T-cell (primary cell): ENCODE data around the gene ALG12. TPM values are rescaled to one million over a fixed set of nuclear protein-coding genes. Genes with fewer than 3 reads are reported as not detected.

Experiments used
- ATAC-seq, 4 experiments: fragments of 200-7000 bp in 3 of 4; fragments of 150-1000 bp in 1 of 4; cut with Tn5 transposase; replicated peaks in 1 of 4; 1 replicate in 3 of 4; 2 replicates in 1 of 4; pipeline ENCODE4 v1.10.0; 2021; ENCODE audit warnings: moderate library complexity in 3 of 4, mild to moderate bottlenecking in 2 of 4, moderate number of reproducible peaks in 1 of 4
- CTCF ChIA-PET, 2 donors: fragments of 300-600 bp; sonication (Branson Sonifier 250); formaldehyde crosslinking; loops; one replicate each; lab custom pipeline; 2022; ENCODE audit warnings: antibody characterized with exemption in 2 of 2; lab: Charles Lee
- POLR2A ChIA-PET, 2 donors: fragments of 300-600 bp; sonication (Branson Sonifier 250); formaldehyde crosslinking; loops; one replicate each; lab custom pipeline; 2022; ENCODE audit warnings: antibody characterized with exemption in 2 of 2; lab: Charles Lee
- DNase-seq, 35 experiments: peaks; one replicate each; pipeline versions ENCODE4 v3.0.0 to v3.0.0-alpha.2; 2013 to 2023
- H3K27ac ChIP-seq: one replicate; pipeline ENCODE4 v1.5.1; 2013; ENCODE audit warnings: low read length
- H3K27me3 ChIP-seq, 2 experiments: replicated peaks in 1 of 2; 1 replicate in 1 of 2; 2 replicates in 1 of 2; pipeline versions ENCODE4 v1.6.1 to v1.7.0; 2013; ENCODE audit warnings: low read length in 1 of 2, mixed read lengths in 1 of 2; ENCODE audit not compliant: control insufficient read depth in 2 of 2, insufficient read depth in 2 of 2; ENCODE audit errors: extremely low read depth in 1 of 2
- H3K36me3 ChIP-seq, 2 donors: 1 replicate in 1 of 2; 2 replicates in 1 of 2; pipeline versions ENCODE4 v1.6.1 to v1.7.0; 2013; ENCODE audit warnings: low read length in 1 of 2; ENCODE audit not compliant: control insufficient read depth in 2 of 2, insufficient read depth in 1 of 2; ENCODE audit errors: extremely low read depth in 1 of 2
- H3K4me1 ChIP-seq, 2 experiments: 1 replicate in 1 of 2; 2 replicates in 1 of 2; pipeline versions ENCODE4 v1.6.1 to v1.7.0; 2013; ENCODE audit warnings: low read length in 2 of 2, mixed read lengths in 1 of 2; ENCODE audit not compliant: insufficient read depth in 2 of 2, control insufficient read depth in 1 of 2; ENCODE audit errors: extremely low read depth in 1 of 2
- H3K4me3 ChIP-seq, 2 donors: 1 replicate in 1 of 2; 2 replicates in 1 of 2; pipeline versions ENCODE4 v1.5.1 to v1.7.0; 2013; ENCODE audit warnings: mild to moderate bottlenecking in 2 of 2, low read length in 1 of 2, moderate library complexity in 1 of 2; ENCODE audit not compliant: control insufficient read depth in 1 of 2; ENCODE audit errors: extremely low read depth in 1 of 2
- H3K9me3 ChIP-seq: 2 replicates; pipeline ENCODE4 v1.7.0; 2013
- H3K27ac Mint-ChIP-seq, 2 donors: one replicate each; pipeline ENCODE4 v1.8.0; 2020 to 2021; ENCODE audit warnings: mild to moderate bottlenecking in 2 of 2, mixed read lengths in 2 of 2
- H3K27me3 Mint-ChIP-seq, 2 donors: one replicate each; pipeline ENCODE4 v1.8.0; 2021 to 2022; ENCODE audit warnings: mixed read lengths in 2 of 2
- H3K36me3 Mint-ChIP-seq: one replicate; pipeline ENCODE4 v1.8.0; 2021; ENCODE audit warnings: mixed read lengths
- H3K4me1 Mint-ChIP-seq, 3 donors: one replicate each; pipeline ENCODE4 v1.8.0; 2020 to 2022; ENCODE audit warnings: mixed read lengths in 3 of 3, mild to moderate bottlenecking in 1 of 3
- H3K4me3 Mint-ChIP-seq, 3 donors: one replicate each; pipeline ENCODE4 v1.8.0; 2020 to 2022; ENCODE audit warnings: mild to moderate bottlenecking in 3 of 3, mixed read lengths in 3 of 3, moderate library complexity in 3 of 3
- H3K9me3 Mint-ChIP-seq, 3 donors: one replicate each; pipeline ENCODE4 v1.8.0; 2020 to 2022; ENCODE audit warnings: mixed read lengths in 3 of 3
- WGBS: methylation state at CpG from one replicate; pipeline ENCODE4 v1.1.5; 2013; ENCODE audit warnings: missing lambda C conversion rate; ENCODE audit not compliant: insufficient coverage; 5-methylcytosine and 5-hydroxymethylcytosine counted together
- total RNA-seq, 35 experiments: library from RNA in 6 of 35; stranded (reverse) in 6 of 35; fragments of 120-200 nt in 1 of 35; gene quantifications; one replicate each; pipeline versions ENCODE4 v1.2.1 to v1.2.4 and lab custom pipeline; 2013 to 2026

ALG12 gene
- total RNA-seq, 5 donors from 2014 or later (not counting 1 experiment from before 2014, with no cell fraction given) = 15.7 to 22.1 (median 15.9) TPM

DNA sequence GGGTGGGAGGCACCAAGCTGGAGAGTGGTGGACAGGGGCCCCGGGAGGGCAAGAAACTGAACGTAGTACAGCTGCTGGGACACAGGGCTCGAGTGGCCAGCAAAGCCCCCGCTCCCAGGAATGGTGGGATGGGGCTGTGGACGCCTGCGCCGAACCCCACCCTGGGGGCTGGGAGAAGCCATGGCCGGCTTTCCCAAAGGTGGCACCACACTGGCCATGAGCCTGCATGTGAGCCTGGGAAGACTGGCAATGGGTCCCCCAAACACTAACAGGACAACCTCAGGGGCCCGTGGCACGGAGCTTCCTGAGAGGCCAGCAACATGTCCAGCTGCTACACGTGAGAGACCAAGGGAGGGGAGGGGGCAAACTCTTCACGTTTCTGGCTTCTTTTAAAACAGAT lies 4.0 kb downstream of the ALG12 start:
- H3K4me1 ChIP-seq = peaks cover 10 to 29% of the 10 kb centered on the region in 2 experiments
- no peaks in the 10 kb centered on the region for H3K27me3 ChIP-seq
- Mint-ChIP-seq H3K9me3 (no peaks in the 10 kb centered on the region), H3K4me3 (no peak overlapping the region), H3K27me3 (no peaks in the 10 kb centered on the region), H3K27ac (no peak overlapping the region), H3K4me1 (peaks cover 6 to 23% (median 13%) of the 10 kb centered on the region in 3 donors), H3K36me3 (peaks cover 15% of the 10 kb centered on the region)
- no peak overlapping the region for H3K4me3 ChIP-seq
- peaks cover 18 to 24% of the 10 kb centered on the region in 2 donors for H3K36me3 ChIP-seq
- DNase-seq (no peak), ATAC-seq (no peak)
- WGBS = 92% methylated on average over 7 of the region's 12 CpGs
- H3K27ac ChIP-seq = no peak overlapping the region
- H3K9me3 ChIP-seq = no peaks in the 10 kb centered on the region
- ChIA-PET CTCF (no interaction called here), POLR2A (interaction anchor here (0.5 to 0.6 kb wide), 2 partner anchors 45 to 108 kb away, joined by 3 to 8 read pairs; no protein-coding TSS in a partner anchor)

DNA sequence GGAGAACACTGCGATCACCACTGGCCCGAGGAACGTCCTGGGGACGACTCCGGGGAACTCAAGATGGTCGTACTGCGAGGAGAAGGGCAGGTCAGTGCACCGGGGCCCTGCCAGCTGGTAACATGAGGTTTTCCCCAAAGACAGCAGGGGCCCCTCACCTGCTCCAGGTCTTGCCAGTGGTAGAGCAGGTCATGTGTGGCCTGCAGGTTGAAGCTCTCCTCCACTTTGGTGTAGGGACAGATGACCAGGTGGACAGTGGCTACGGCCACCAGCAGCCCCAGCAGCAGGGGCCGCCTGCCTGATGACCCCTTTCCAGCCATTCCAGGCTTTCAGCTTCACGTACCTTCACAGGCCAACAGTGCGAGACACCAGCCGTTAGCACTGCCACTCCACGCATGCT lies 4.8 kb downstream of the ALG12 start:
- H3K4me1 ChIP-seq = peaks cover 4 to 23% of the 10 kb centered on the region in 2 experiments
- H3K36me3 Mint-ChIP-seq = peaks cover 15% of the 10 kb centered on the region
- no peaks in the 10 kb centered on the region for H3K9me3 Mint-ChIP-seq
- DNase-seq (no peak), ATAC-seq (no peak)
- H3K4me3 Mint-ChIP-seq = no peak overlapping the region
- WGBS = 98% methylated on average over 14 of the region's 14 CpGs
- H3K4me3 ChIP-seq = no peak overlapping the region
- CTCF ChIA-PET = no interaction called here
- H3K27me3 ChIP-seq = no peaks in the 10 kb centered on the region
- H3K4me1 Mint-ChIP-seq = peaks cover 6 to 23% (median 13%) of the 10 kb centered on the region in 3 donors
- peaks cover 18 to 29% of the 10 kb centered on the region in 2 donors for H3K36me3 ChIP-seq
- H3K27ac Mint-ChIP-seq = no peak overlapping the region
- H3K27ac ChIP-seq = no peak overlapping the region
- no peaks in the 10 kb centered on the region for H3K27me3 Mint-ChIP-seq
- POLR2A ChIA-PET = no interaction called here
- H3K9me3 ChIP-seq = no peaks in the 10 kb centered on the region

DNA sequence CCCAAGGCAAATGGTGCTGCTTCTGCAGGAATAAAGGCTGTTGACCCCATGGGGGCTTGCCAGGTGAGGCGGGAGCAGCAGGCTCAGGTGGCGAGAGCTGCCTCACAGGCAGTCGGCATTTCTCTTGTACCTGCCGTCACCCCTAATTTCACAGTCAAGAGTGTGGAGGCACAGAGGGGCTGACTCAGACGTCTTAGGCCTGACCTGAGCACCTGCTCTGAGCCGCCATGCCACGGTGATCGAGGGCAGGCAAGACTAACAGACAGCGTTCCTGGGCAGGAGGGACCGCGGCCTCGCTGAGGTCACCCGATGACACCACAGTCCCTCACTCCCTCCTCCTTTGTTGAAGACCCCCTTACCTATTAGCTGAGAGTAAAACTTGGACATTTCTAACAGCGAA lies 5.2 kb downstream of the ALG12 start:
- no peaks in the 10 kb centered on the region for H3K27me3 Mint-ChIP-seq
- no peak for ATAC-seq

DNA sequence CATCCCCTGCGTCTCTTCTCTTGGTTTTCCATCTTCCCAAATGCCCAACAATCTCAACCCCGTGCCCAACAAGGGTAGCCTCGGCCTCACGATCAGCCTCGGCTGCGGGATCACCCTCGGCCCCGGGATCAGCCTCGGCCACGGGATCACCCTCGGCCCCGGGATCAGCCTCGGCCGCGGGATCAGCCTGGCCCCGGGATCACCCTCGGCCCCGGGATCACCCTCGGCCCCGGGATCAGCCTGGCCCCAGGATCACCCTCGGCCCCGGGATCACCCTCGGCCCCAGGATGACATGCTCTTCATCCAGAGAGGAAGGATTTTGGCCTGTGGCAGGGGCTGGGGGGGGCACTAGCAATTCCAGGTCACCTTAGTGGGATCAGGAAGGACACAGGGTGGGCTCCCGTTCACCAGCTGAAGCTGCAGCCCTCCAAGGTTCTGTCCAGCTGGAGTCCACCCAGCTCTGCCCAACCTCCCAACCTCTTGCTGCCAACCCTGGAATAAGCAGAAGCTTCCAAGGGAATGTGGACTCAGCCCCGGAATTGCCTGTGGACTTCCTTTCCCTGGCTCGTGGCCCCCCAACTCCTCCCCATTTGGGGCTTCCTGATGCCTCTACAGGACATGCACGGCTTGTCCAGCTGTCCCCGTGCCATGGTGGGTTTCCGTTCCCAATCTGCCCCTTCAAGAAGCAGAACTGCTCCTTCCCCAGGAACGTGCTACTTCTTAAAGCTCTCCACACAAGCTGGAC lies 6.2 kb downstream of the ALG12 start:
- ChIA-PET CTCF (no interaction called here), POLR2A (interaction anchor here in 1 of 2 donors (0.5 kb wide), 1 partner anchor 123 kb away, joined by 4 read pairs; no protein-coding TSS in a partner anchor)
- Mint-ChIP-seq H3K4me3 (no peak overlapping the region), H3K9me3 (no peaks in the 10 kb centered on the region), H3K27ac (no peak overlapping the region), H3K4me1 (peaks cover 11 to 20% (median 14%) of the 10 kb centered on the region in 3 donors), H3K27me3 (no peaks in the 10 kb centered on the region), H3K36me3 (peaks cover 23% of the 10 kb centered on the region)
- DNase-seq (no peak), ATAC-seq (no peak)
- H3K36me3 ChIP-seq = peaks cover 18 to 42% of the 10 kb centered on the region in 2 donors
- H3K4me3 ChIP-seq = no peak overlapping the region
- H3K27ac ChIP-seq = no peak overlapping the region
- no peaks in the 10 kb centered on the region for H3K9me3 ChIP-seq
- no peaks in the 10 kb centered on the region for H3K27me3 ChIP-seq
- WGBS = 96% methylated on average over 29 of the region's 30 CpGs
- peaks cover 1 to 18% of the 10 kb centered on the region in 2 experiments for H3K4me1 ChIP-seq

More for the DNA sequence above, 5.2 kb downstream of the ALG12 start:
- Mint-ChIP-seq H3K4me1 (peaks cover 6 to 23% (median 13%) of the 10 kb centered on the region in 3 donors), H3K27ac (no peak overlapping the region), H3K4me3 (no peak overlapping the region), H3K9me3 (no peaks in the 10 kb centered on the region), H3K36me3 (peaks cover 15% of the 10 kb centered on the region)
- no peak overlapping the region for H3K4me3 ChIP-seq
- DNase-seq = no peak
- peaks cover 18 to 32% of the 10 kb centered on the region in 2 donors for H3K36me3 ChIP-seq
- POLR2A ChIA-PET = interaction anchor here in 1 of 2 donors (0.5 kb wide), 1 partner anchor 124 kb away, joined by 4 read pairs; no protein-coding TSS in a partner anchor
- no peak overlapping the region for H3K27ac ChIP-seq
- WGBS = 99% methylated on average over 13 of the region's 14 CpGs
- H3K9me3 ChIP-seq = no peaks in the 10 kb centered on the region
- no peaks in the 10 kb centered on the region for H3K27me3 ChIP-seq
- CTCF ChIA-PET = no interaction called here
- H3K4me1 ChIP-seq = peaks cover 4 to 23% of the 10 kb centered on the region in 2 experiments

DNA sequence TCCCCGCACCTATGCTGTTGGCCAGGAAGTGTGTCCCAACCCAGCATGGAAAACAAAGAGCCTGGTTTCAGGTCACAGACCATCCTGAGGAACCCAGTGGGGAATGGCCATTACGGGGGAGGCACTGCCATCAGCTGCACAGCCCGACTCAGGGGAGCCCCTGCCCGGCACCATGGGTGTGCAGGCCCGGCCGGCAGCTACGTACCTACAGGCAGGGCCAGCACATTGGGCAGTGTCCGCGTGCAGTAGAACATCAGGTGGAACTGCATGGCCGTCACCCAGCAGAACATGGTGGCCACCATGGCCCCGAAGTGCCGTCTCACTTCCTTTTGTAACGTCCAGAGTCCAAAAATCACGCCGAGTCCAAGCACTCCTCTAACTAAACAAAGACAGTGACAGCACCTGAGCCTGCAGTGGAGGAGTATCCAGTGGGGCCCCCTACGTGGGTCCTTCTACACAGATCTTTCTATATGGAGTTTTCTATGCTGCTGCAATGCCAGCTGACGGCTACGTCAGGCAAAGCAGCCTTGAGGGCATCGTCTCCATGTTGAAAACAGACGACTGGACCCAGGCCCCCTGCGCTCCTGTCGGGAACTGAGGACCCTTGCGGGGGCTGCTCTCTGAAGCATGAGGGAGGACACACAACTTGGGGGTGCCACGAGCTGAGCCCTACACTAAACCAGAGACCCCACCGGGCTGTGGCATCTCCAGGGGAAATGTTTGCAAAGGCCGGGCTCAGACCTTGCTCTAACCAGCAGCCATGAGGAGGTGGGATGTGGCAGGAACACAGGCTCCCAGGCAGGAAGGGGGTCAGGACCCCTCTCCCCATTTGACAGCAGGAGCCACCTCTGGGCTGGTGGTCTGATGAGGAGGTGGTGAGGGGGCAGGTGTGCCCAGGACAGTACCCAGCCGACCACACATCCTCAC lies 7.7 kb downstream of the ALG12 start:
- no peaks in the 10 kb centered on the region for H3K9me3 ChIP-seq
- peaks cover 0 to 13% of the 10 kb centered on the region in 2 experiments for H3K4me1 ChIP-seq
- H3K36me3 ChIP-seq = peaks cover 23 to 51% of the 10 kb centered on the region in 2 donors
- DNase-seq = no peak
- H3K9me3 Mint-ChIP-seq = no peaks in the 10 kb centered on the region
- no peaks in the 10 kb centered on the region for H3K27me3 Mint-ChIP-seq
- H3K27ac ChIP-seq = no peak overlapping the region
- no peak overlapping the region for H3K4me3 Mint-ChIP-seq
- peaks cover 9 to 19% (median 11%) of the 10 kb centered on the region in 3 donors for H3K4me1 Mint-ChIP-seq
- WGBS = 96% methylated on average over 25 of the region's 27 CpGs
- peaks cover 27% of the 10 kb centered on the region for H3K36me3 Mint-ChIP-seq
- CTCF ChIA-PET = no interaction called here
- no peak overlapping the region for H3K27ac Mint-ChIP-seq
- H3K4me3 ChIP-seq = no peak overlapping the region
- POLR2A ChIA-PET = no interaction called here
- ATAC-seq = no peak
- no peaks in the 10 kb centered on the region for H3K27me3 ChIP-seq
